HepG2 (cell line): ENCODE measurements around the gene UBE2I. TPM values are rescaled to one million over a fixed set of nuclear protein-coding genes. Genes with fewer than 3 reads are reported as not detected.
A peak's percentile ranks its signal among the peaks of the same experiment; 100 is the strongest.

Experiments
- CHD2 ChIP-seq: IDR thresholded peaks from 2 replicates; pipeline ENCODE4 v1.6.1; 2011; ENCODE audit warnings: low read depth, low read length, improper control_type of control experiment
- ETV5 ChIP-seq: IDR thresholded peaks from 2 replicates; pipeline ENCODE4 v1.6.1; 2018; ENCODE audit warnings: missing biosample characterization, missing genetic modification reagents, inconsistent platforms, borderline replicate concordance
- GABPB1 ChIP-seq: IDR thresholded peaks from 2 replicates; pipeline ENCODE4 v1.6.1; 2016; ENCODE audit warnings: mild to moderate bottlenecking, missing genetic modification reagents, moderate library complexity, missing compliant biosample characterization
- HNRNPK ChIP-seq: fragments of 200-400 bp; formaldehyde crosslinking; IDR thresholded peaks from 2 replicates; pipeline ENCODE4 v1.6.1; 2018; ENCODE audit warnings: low read length, low read depth, moderate library complexity, mild to moderate bottlenecking; ENCODE audit not compliant: poor library complexity, severe bottlenecking
- NONO ChIP-seq, 2 experiments: fragments of 450-650 bp in 1 of 2; sonication (generic) in 1 of 2; formaldehyde crosslinking in 1 of 2; IDR thresholded peaks in 1 of 2; conservative IDR thresholded peaks in 1 of 2; 2 replicates each; pipeline versions ENCODE4 v1.6.1 to v1.8.0; 2017 to 2022; ENCODE audit warnings: mild to moderate bottlenecking in 1 of 2, missing genetic modification reagents in 1 of 2, moderate library complexity in 1 of 2
- NR2F1 ChIP-seq, 2 experiments: fragments of 450-650 bp in 1 of 2; formaldehyde crosslinking in 1 of 2; IDR thresholded peaks; 2 replicates each; pipeline versions ENCODE4 v1.5.0 to v1.6.1; 2016 to 2020; ENCODE audit warnings: mild to moderate bottlenecking in 1 of 2, missing compliant biosample characterization in 1 of 2, missing genetic modification reagents in 1 of 2, moderate library complexity in 1 of 2
- PCBP2 ChIP-seq: fragments of 200-400 bp; formaldehyde crosslinking; optimal IDR thresholded peaks from 2 replicates; pipeline ENCODE3; 2018; ENCODE audit warnings: low read length, low read depth; ENCODE audit not compliant: poor library complexity, severe bottlenecking
- POLR2A ChIP-seq, 2 experiments: IDR thresholded peaks; 2 replicates each; pipeline ENCODE4 v1.6.1; 2011; ENCODE audit warnings: low read depth in 2 of 2, low read length in 2 of 2, mild to moderate bottlenecking in 1 of 2, moderate library complexity in 1 of 2; ENCODE audit not compliant: insufficient read depth in 1 of 2
- POLR2AphosphoS5 ChIP-seq: IDR thresholded peaks from 2 replicates; pipeline ENCODE4 v1.6.1; 2012; ENCODE audit warnings: low read depth, low read length
- SIN3A ChIP-seq: IDR thresholded peaks from 2 replicates; pipeline ENCODE4 v1.6.1; 2011; ENCODE audit warnings: low read depth, mild to moderate bottlenecking, control low read depth, low read length, borderline replicate concordance
- TAF15 ChIP-seq: fragments of 200-400 bp; formaldehyde crosslinking; IDR thresholded peaks from one replicate; pipeline ENCODE4 v1.6.1; 2018; ENCODE audit warnings: mild to moderate bottlenecking, low read depth, low read length; ENCODE audit not compliant: poor library complexity, severe bottlenecking
- USF2 ChIP-seq, 2 experiments: sonication (generic) in 1 of 2; formaldehyde crosslinking in 1 of 2; IDR thresholded peaks; 2 replicates each; pipeline versions ENCODE4 v1.5.1 to v1.6.1; 2011 to 2020; ENCODE audit warnings: borderline replicate concordance in 1 of 2, low read depth in 1 of 2, low read length in 1 of 2, mild to moderate bottlenecking in 1 of 2, missing genetic modification reagents in 1 of 2, moderate library complexity in 1 of 2
- ZKSCAN1 ChIP-seq: fragments of 150-350 bp; IDR thresholded peaks from 2 replicates; pipeline ENCODE4 v1.6.1; 2014; ENCODE audit warnings: low read length
- ZMYM3 ChIP-seq: sonication (generic); formaldehyde crosslinking; IDR thresholded peaks from 2 replicates; pipeline ENCODE4 v1.5.1; 2020; ENCODE audit warnings: mild to moderate bottlenecking, missing genetic modification reagents
- ZNF24 ChIP-seq: fragments of 450-650 bp; IDR thresholded peaks from 2 replicates; pipeline ENCODE4 v1.6.1; 2017; ENCODE audit warnings: antibody characterized with exemption, mild to moderate bottlenecking
- ZNF281 ChIP-seq: sonication (generic); formaldehyde crosslinking; IDR thresholded peaks from 2 replicates; pipeline ENCODE4 v1.4.0; 2020; ENCODE audit warnings: missing genetic modification reagents, borderline replicate concordance
- ZNF513 ChIP-seq: sonication (generic); formaldehyde crosslinking; conservative IDR thresholded peaks from 2 replicates; pipeline ENCODE4 v1.5.0; 2020; ENCODE audit warnings: missing genetic modification reagents
- ZNF777 ChIP-seq: sonication (generic); formaldehyde crosslinking; IDR thresholded peaks from 2 replicates; pipeline ENCODE4 v1.4.0; 2020; ENCODE audit warnings: missing genetic modification reagents
- ZNF816 ChIP-seq: sonication (generic); formaldehyde crosslinking; IDR thresholded peaks from 2 replicates; pipeline ENCODE4 v1.8.0; 2022; ENCODE audit warnings: missing genetic modification reagents, mild to moderate bottlenecking, borderline replicate concordance
- ZSCAN31 ChIP-seq: sonication (generic); formaldehyde crosslinking; IDR thresholded peaks from 2 replicates; pipeline ENCODE4 v1.5.0; 2020; ENCODE audit warnings: low read depth, mild to moderate bottlenecking, missing genetic modification reagents
- polyA plus RNA-seq, 8 experiments: library from polyadenylated mRNA; depleted of rRNA in 3 of 8; stranded (reverse) in 7 of 8; unstranded in 1 of 8; fragments of >200 nt; fragmentation: Illumina TruSeq in 4 of 8; extraction: Trizol in 4 of 8; gene quantifications; 2 replicates each; pipeline versions ENCODE4 v1.2.1 to v1.2.3, GENCODE V29; 2011 to 2016; ENCODE audit warnings: low read depth in 4 of 8, missing spikeins in 1 of 8, mixed read lengths in 1 of 8; ENCODE audit not compliant: insufficient read depth in 1 of 8
- total RNA-seq, 5 experiments: library from RNA; depleted of rRNA; stranded (reverse); fragments of >200 nt; fragmentation: Illumina TruSeq; extraction: Trizol; gene quantifications; 2 replicates each; pipeline ENCODE4 v1.2.3, GENCODE V29; 2016; ENCODE audit warnings: low read depth in 1 of 5

UBE2I gene
- total and polyA plus RNA-seq, 2 of the 13 experiments (the other 11 are each of a cell fraction or from before 2014, with no cell fraction given): 75.8 to 98.9 TPM

GRCh38 chr16:1308036-1308976 is 1.1 kb upstream of the UBE2I start (continued):
- TF ChIP-seq POLR2A (IDR thresholded peaks at IDR 0.05; ENCODE audit: insufficient read depth in 1 of 2, low read depth in 2 of 2, low read length in 2 of 2) (peak in 1 of 2 experiments; percentile 69; a peak in 2 of 4 replicates), PCBP2 (peak; percentile 90), USF2 (IDR thresholded peaks at IDR 0.05; ENCODE audit: low read depth, low read length) (no peak), USF2 (CRISPR knock-in tag; IDR thresholded peaks at IDR 0.05; ENCODE audit: borderline replicate concordance) (0 out of 2 replicates have a peak, but pooled peaks have one; percentile 5), ZSCAN31 (CRISPR knock-in tag) (no peak), TAF15 (peak; percentile 22), POLR2AphosphoS5 (peak; percentile 24; the same call in 1 of the 2 replicates), ZNF816 (0 out of 2 replicates have a peak, but pooled peaks have one; percentile 11), ETV5 (CRISPR knock-in tag) (peak; percentile 72; the same call in 1 of the 2 replicates), ZNF777 (peak; percentile 83), NR2F1 (CRISPR knock-in tag; IDR thresholded peaks at IDR 0.05) (peak in 1 of 2 experiments; percentile 3; a peak in 1 of 4 replicates), HNRNPK (peak; percentile 97), SIN3A (peak; percentile 46; the same call in 1 of the 2 replicates), ZMYM3 (CRISPR knock-in tag) (peak; percentile 72; the same call in 1 of the 2 replicates), CHD2 (no peak), ZNF513 (CRISPR knock-in tag) (no peak), ZKSCAN1 (0 out of 2 replicates have a peak, but pooled peaks have one; percentile 9), GABPB1 (CRISPR knock-in tag) (peak; percentile 59; the same call in 1 of the 2 replicates), ZNF281 (CRISPR knock-in tag) (peak; percentile 84), NONO (IDR thresholded peaks at IDR 0.05) (no peak), NONO (CRISPR knock-in tag; conservative IDR thresholded peaks at IDR 0.05) (0 out of 2 replicates have a peak, but pooled peaks have one; percentile 12), ZNF24 (peak; percentile 99)
